MM.1S (cell line): Measurements from ENCODE around the gene RASA1.
"Not testable (repeated sequence)": the region's sequence is repeated elsewhere in the genome, so short reads cannot be mapped to it uniquely, and the experiment has no call there.

Experiments
- DNase-seq: peaks from one replicate; pipeline ENCODE4 v3.0.0-alpha.2; 2015
- H2AFZ ChIP-seq: fragments of 300-600 bp; sonication (generic); 2 replicates; pipeline ENCODE4 v1.6.0; 2016; ENCODE audit warnings: antibody characterized with exemption, low read length
- H3F3A ChIP-seq: fragments of 300-600 bp; sonication (generic); 2 replicates; pipeline ENCODE4 v1.6.1; 2016; ENCODE audit warnings: mild to moderate bottlenecking, antibody characterized with exemption, low read length, moderate library complexity, mixed read lengths; ENCODE audit not compliant: insufficient read depth
- H3K27ac ChIP-seq: fragments of 300-600 bp; sonication (generic); 2 replicates; pipeline ENCODE4 v1.5.1; 2016; ENCODE audit warnings: mild to moderate bottlenecking, low read length
- H3K27me3 ChIP-seq: fragments of 300-600 bp; sonication (generic); replicated peaks from 2 replicates; pipeline ENCODE4 v1.6.0; 2016; ENCODE audit warnings: low read length; ENCODE audit not compliant: insufficient read depth
- H3K36me3 ChIP-seq: fragments of 300-600 bp; sonication (generic); replicated peaks from 2 replicates; pipeline ENCODE4 v1.6.1; 2016; ENCODE audit warnings: mild to moderate bottlenecking, low read length, mixed read lengths; ENCODE audit not compliant: insufficient read depth
- H3K4me1 ChIP-seq: fragments of 300-600 bp; sonication (generic); 2 replicates; pipeline ENCODE4 v1.6.1; 2016; ENCODE audit warnings: low read length, mixed read lengths
- H3K4me2 ChIP-seq: fragments of 300-600 bp; sonication (generic); 2 replicates; pipeline ENCODE4 v1.6.0; 2016; ENCODE audit warnings: low read depth, low read length
- H3K4me3 ChIP-seq: fragments of 300-600 bp; sonication (generic); 2 replicates; pipeline ENCODE4 v1.5.1; 2016; ENCODE audit warnings: low read length, mixed read lengths
- H3K79me2 ChIP-seq: fragments of 300-600 bp; sonication (generic); 2 replicates; pipeline ENCODE4 v1.6.1; 2016; ENCODE audit warnings: mixed run types, low read length, mixed read lengths
- H3K9ac ChIP-seq: fragments of 300-600 bp; sonication (generic); 2 replicates; pipeline ENCODE4 v1.6.1; 2016; ENCODE audit warnings: low read length, mixed read lengths
- H3K9me2 ChIP-seq: fragments of 300-600 bp; sonication (generic); replicated peaks from 2 replicates; pipeline ENCODE4 v1.6.1; 2016; ENCODE audit warnings: mild to moderate bottlenecking, low read length, mixed read lengths; ENCODE audit not compliant: insufficient read depth
- H3K9me3 ChIP-seq: fragments of 300-600 bp; sonication (generic); replicated peaks from 2 replicates; pipeline ENCODE4 v1.6.1; 2016; ENCODE audit warnings: mild to moderate bottlenecking, low read length, mixed read lengths; ENCODE audit not compliant: insufficient read depth
- H4K20me1 ChIP-seq: fragments of 300-600 bp; sonication (generic); 2 replicates; pipeline ENCODE4 v1.6.1; 2016; ENCODE audit warnings: mild to moderate bottlenecking, low read length, moderate library complexity, mixed read lengths; ENCODE audit not compliant: insufficient read depth
- EZH2 ChIP-seq: fragments of 300-600 bp; sonication (generic); optimal IDR thresholded peaks from 2 replicates; pipeline ENCODE3; 2017; ENCODE audit warnings: low read depth, mild to moderate bottlenecking, antibody characterized with exemption, low read length, mixed read lengths
- EZH2phosphoT487 ChIP-seq: fragments of 300-600 bp; sonication (generic); IDR thresholded peaks from 2 replicates; pipeline ENCODE4 v1.6.1; 2018; ENCODE audit warnings: antibody characterized with exemption, low read length
- TF ChIP-seq, protein P1 (sequence below): fragments of 300-600 bp; sonication (generic); IDR thresholded peaks from 2 replicates; pipeline ENCODE4 v1.5.1; 2016; ENCODE audit warnings: antibody characterized with exemption, low read length, mixed read lengths

Gene RASA1

DNA sequence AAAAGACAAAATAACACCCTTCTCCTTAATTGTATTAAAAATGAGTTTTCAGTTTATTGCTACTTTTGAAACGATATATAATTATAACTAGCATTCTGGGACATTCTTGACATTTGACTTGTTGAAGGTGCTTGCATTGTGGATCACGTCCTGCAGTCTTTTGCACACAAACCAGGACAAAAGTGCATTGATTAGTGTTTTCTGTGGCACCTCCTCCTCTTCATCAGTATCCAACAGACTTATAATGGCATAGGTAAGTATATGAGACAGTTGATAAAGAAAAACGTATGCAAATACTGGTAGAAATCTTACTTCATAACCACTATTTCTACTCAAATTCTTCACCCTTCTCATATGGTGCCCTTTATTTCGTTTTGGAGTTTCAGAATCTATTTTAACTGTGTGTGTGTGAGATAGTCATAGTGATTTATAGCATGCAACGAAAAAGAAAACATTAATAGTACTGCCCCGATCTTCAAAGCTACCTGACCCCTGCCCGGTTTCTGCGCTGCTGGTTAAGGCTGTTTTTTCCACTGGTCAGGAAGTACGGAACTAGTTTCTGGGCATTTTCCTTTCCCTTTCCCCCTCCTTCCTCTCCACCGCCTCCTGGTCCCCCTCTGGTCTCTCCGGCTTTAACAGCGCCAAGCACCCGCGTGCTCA is 639 bp upstream of the RASA1 start:
- Histone ChIP-seq H3K79me2 (peaks cover 42% of the 10 kb centered on the region), H3K4me2 (peak overlapping the region; percentile 92), H3K9me2 (no peaks in the 10 kb centered on the region), H3K4me1 (no peaks in the 10 kb centered on the region), H3K27ac (peak overlapping the region; percentile 84; the same call in 1 of the 2 replicates), H3F3A (peaks cover 16% of the 10 kb centered on the region), H3K27me3 (no peaks in the 10 kb centered on the region), H3K36me3 (no peaks in the 10 kb centered on the region), H4K20me1 (no peaks in the 10 kb centered on the region), H3K4me3 (peak overlapping the region; percentile 88), H2AFZ (peak overlapping the region; percentile 89), H3K9me3 (no peaks in the 10 kb centered on the region), H3K9ac (peak overlapping the region; percentile 82)
- DNase-seq, result peak; percentile 45
- TF ChIP-seq EZH2phosphoT487, result no peak
- no peak for TF ChIP-seq EZH2
- TF ChIP-seq, protein P1, sequence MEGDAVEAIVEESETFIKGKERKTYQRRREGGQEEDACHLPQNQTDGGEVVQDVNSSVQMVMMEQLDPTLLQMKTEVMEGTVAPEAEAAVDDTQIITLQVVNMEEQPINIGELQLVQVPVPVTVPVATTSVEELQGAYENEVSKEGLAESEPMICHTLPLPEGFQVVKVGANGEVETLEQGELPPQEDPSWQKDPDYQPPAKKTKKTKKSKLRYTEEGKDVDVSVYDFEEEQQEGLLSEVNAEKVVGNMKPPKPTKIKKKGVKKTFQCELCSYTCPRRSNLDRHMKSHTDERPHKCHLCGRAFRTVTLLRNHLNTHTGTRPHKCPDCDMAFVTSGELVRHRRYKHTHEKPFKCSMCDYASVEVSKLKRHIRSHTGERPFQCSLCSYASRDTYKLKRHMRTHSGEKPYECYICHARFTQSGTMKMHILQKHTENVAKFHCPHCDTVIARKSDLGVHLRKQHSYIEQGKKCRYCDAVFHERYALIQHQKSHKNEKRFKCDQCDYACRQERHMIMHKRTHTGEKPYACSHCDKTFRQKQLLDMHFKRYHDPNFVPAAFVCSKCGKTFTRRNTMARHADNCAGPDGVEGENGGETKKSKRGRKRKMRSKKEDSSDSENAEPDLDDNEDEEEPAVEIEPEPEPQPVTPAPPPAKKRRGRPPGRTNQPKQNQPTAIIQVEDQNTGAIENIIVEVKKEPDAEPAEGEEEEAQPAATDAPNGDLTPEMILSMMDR, result no peak

DNA sequence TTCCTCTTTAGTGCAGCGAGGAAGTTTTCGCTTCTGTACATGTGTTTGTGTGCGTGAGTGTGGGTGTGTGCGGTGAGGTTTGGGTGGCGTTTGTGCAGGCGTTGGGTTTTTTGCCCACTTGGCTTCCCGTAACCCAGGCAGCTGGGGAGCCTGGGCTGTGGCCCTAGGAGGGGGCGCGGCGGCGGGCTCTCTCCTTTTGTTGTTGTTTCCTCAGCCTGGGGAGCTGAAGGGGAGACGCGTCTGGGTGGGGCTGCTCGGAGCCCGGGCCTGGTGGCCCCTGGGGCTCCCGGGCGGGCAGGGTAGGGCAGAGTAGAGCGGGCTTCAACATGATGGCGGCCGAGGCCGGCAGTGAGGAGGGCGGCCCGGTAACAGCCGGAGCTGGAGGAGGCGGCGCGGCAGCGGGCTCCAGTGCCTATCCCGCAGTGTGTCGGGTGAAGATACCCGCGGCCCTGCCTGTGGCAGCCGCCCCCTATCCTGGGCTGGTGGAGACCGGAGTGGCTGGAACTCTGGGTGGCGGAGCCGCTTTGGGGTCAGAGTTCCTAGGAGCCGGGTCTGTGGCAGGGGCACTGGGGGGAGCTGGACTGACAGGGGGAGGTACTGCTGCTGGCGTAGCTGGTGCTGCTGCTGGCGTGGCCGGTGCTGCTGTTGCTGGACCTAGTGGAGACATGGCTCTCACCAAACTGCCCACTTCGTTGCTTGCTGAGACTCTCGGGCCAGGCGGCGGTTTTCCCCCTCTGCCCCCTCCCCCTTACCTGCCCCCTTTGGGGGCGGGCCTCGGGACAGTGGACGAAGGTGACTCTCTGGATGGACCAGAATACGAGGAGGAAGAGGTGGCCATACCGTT is 665 bp downstream of the RASA1 start:
- no peaks in the 10 kb centered on the region for H3K27me3 ChIP-seq
- peak overlapping the region; percentile 82 for H3K9ac ChIP-seq
- peak; percentile 70 for DNase-seq
- H3K9me2 ChIP-seq, result no peaks in the 10 kb centered on the region
- H3K36me3 ChIP-seq, result no peaks in the 10 kb centered on the region
- TF ChIP-seq EZH2phosphoT487 (no peak), EZH2 (no peak)
- TF ChIP-seq, protein P1, result no peak
- no peaks in the 10 kb centered on the region; the same call in 1 of the 2 replicates for H4K20me1 ChIP-seq
- H3K4me1 ChIP-seq, result no peaks in the 10 kb centered on the region
- H3K4me2 ChIP-seq, result peak overlapping the region; percentile 92
- H3K27ac ChIP-seq, result peak overlapping the region; percentile 84
- H2AFZ ChIP-seq, result peak overlapping the region; percentile 89
- H3K4me3 ChIP-seq, result peak overlapping the region; percentile 88
- peaks cover 16% of the 10 kb centered on the region for H3F3A ChIP-seq
- no peaks in the 10 kb centered on the region for H3K9me3 ChIP-seq
- H3K79me2 ChIP-seq, result peaks cover 55% of the 10 kb centered on the region

DNA sequence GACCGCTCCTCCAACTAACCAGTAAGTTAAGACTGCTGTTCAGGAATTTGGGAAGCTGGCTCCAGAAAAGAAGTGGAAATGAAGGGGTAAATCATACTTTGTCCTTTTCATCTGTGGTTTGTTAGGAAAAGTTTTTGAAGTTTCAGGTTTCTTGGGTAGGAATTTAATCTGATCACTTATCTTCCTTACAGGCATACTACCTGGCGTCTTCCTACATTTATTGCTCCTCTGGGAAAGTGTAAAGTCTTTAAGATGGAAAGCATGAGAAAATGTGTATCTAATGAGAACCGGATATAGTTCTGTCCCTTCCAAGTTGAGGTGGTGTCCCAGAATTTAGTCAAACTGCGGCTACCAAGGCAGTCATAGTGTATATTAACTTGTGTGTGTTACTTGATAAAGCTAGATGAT is 1.3 kb downstream of the RASA1 start:
- H3K9me3 ChIP-seq, result no peaks in the 10 kb centered on the region
- no peaks in the 10 kb centered on the region for H3K36me3 ChIP-seq
- H3K4me2 ChIP-seq, result peak overlapping the region; percentile 92
- no peak overlapping the region for H2AFZ ChIP-seq
- H3K9me2 ChIP-seq, result no peaks in the 10 kb centered on the region
- no peaks in the 10 kb centered on the region for H3K4me1 ChIP-seq
- peaks cover 61% of the 10 kb centered on the region for H3K79me2 ChIP-seq
- peak overlapping the region; percentile 88 for H3K4me3 ChIP-seq
- no peaks in the 10 kb centered on the region for H3K27me3 ChIP-seq
- DNase-seq, result no peak
- H3K9ac ChIP-seq, result peak overlapping the region; percentile 82
- peaks cover 16% of the 10 kb centered on the region for H3F3A ChIP-seq
- peak overlapping the region; percentile 84; the same call in 1 of the 2 replicates for H3K27ac ChIP-seq
- TF ChIP-seq, protein P1, result no peak
- TF ChIP-seq EZH2 (no peak), EZH2phosphoT487 (no peak)
- H4K20me1 ChIP-seq, result no peaks in the 10 kb centered on the region; the same call in 1 of the 2 replicates

DNA sequence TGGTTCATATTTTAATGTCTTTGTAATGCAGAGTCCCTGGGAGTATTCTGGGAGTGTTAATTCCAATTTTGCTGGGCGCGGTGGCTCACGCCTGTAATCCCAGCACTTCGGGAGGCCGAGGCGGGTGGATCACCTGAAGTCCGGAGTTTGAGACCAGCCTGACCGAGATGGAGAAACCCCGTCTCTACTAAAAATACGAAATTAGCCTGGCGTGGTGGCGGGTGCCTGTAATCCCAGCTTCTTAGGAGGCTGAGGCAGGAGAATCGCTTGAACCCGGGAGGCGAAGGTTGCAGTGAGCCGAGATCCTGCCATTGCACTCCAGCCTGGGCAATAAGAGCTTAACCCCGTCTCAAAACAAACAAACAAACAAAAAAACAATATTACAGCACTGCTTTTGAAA is 3.2 kb downstream of the RASA1 start:
- not testable (repeated sequence) for H3K9me3 ChIP-seq, H3K9ac ChIP-seq, H3K27me3 ChIP-seq, H3K4me1 ChIP-seq, H3K4me3 ChIP-seq, H3K4me2 ChIP-seq, H3K9me2 ChIP-seq, DNase-seq, H3K27ac ChIP-seq, H4K20me1 ChIP-seq, H2AFZ ChIP-seq, H3K36me3 ChIP-seq
- Histone ChIP-seq H3K79me2 (peaks cover 80% of the 10 kb centered on the region), H3F3A (peaks cover 16% of the 10 kb centered on the region)
